CD14-positive monocyte (primary cell): Measurements from ENCODE around the gene EFNA1. TPM values are rescaled to one million over a fixed set of nuclear protein-coding genes. Genes with fewer than 3 reads are reported as not detected.

Experiments used
- DNase-seq, 3 donors: peaks; one replicate each; pipeline ENCODE4 v3.0.0-alpha.2; 2011 to 2022
- H2AFZ ChIP-seq: 2 replicates; pipeline ENCODE4 v1.6.0; 2012; ENCODE audit warnings: mild to moderate bottlenecking, low read depth, low read length, inconsistent platforms; ENCODE audit not compliant: insufficient read depth, poor library complexity, severe bottlenecking
- H3K27ac ChIP-seq, 2 donors: 1 replicate in 1 of 2; 2 replicates in 1 of 2; pipeline ENCODE4 v1.5.1; 2012 to 2013; ENCODE audit warnings: low read length in 2 of 2, control low read depth in 1 of 2, inconsistent platforms in 1 of 2, low read depth in 1 of 2, mild to moderate bottlenecking in 1 of 2
- H3K27me3 ChIP-seq, 2 donors: one replicate each; pipeline versions ENCODE4 v1.6.0 to v1.6.1; 2011 to 2013; ENCODE audit warnings: low read length in 2 of 2; ENCODE audit not compliant: control insufficient read depth in 2 of 2, insufficient read depth in 2 of 2
- H3K36me3 ChIP-seq, 2 donors: replicated peaks in 1 of 2; 1 replicate in 1 of 2; 2 replicates in 1 of 2; pipeline versions ENCODE4 v1.5.1 to v1.6.1; 2012 to 2013; ENCODE audit warnings: low read length in 2 of 2, control low read depth in 1 of 2, inconsistent platforms in 1 of 2, mild to moderate bottlenecking in 1 of 2; ENCODE audit not compliant: insufficient read depth in 2 of 2, control insufficient read depth in 1 of 2
- H3K4me1 ChIP-seq, 2 donors: 1 replicate in 1 of 2; 2 replicates in 1 of 2; pipeline versions ENCODE4 v1.5.1 to v1.6.1; 2012 to 2013; ENCODE audit warnings: low read length in 2 of 2, control low read depth in 1 of 2, inconsistent platforms in 1 of 2, mild to moderate bottlenecking in 1 of 2, moderate library complexity in 1 of 2; ENCODE audit not compliant: insufficient read depth in 2 of 2, control insufficient read depth in 1 of 2
- H3K4me2 ChIP-seq: replicated peaks from 2 replicates; pipeline ENCODE3; 2012; ENCODE audit warnings: low read length, moderate library complexity, mild to moderate bottlenecking; ENCODE audit not compliant: poor library complexity, severe bottlenecking; ENCODE audit errors: extremely low read depth
- H3K4me3 ChIP-seq, 3 experiments: fragments of 200-600 bp in 1 of 3; sonication (generic) in 1 of 3; replicated peaks in 1 of 3; 1 replicate in 2 of 3; 2 replicates in 1 of 3; pipeline ENCODE4 v1.5.1; 2011 to 2013; ENCODE audit warnings: low read length in 3 of 3, mild to moderate bottlenecking in 3 of 3, control low read depth in 2 of 3, low read depth in 2 of 3, inconsistent platforms in 1 of 3, moderate library complexity in 1 of 3
- H3K79me2 ChIP-seq: 2 replicates; pipeline ENCODE4 v1.6.0; 2012; ENCODE audit warnings: mild to moderate bottlenecking, control low read depth, inconsistent platforms, low read length, moderate library complexity; ENCODE audit not compliant: insufficient read depth
- H3K9ac ChIP-seq: 2 replicates; pipeline ENCODE4 v1.6.0; 2017; ENCODE audit warnings: low read length, mild to moderate bottlenecking; ENCODE audit not compliant: insufficient read depth, poor library complexity, severe bottlenecking
- H3K9me3 ChIP-seq, 2 donors: replicated peaks in 1 of 2; 1 replicate in 1 of 2; 2 replicates in 1 of 2; pipeline versions ENCODE4 v1.5.1 to v1.6.1; 2012 to 2013; ENCODE audit warnings: low read length in 2 of 2, control low read depth in 1 of 2; ENCODE audit not compliant: control insufficient read depth in 1 of 2, insufficient read depth in 1 of 2
- H4K20me1 ChIP-seq: 2 replicates; pipeline ENCODE4 v1.6.0; 2012; ENCODE audit warnings: mild to moderate bottlenecking, low read length, control low read depth, moderate library complexity; ENCODE audit not compliant: insufficient read depth
- H3K27ac Mint-ChIP-seq, 7 donors: one replicate each; pipeline ENCODE4 v1.8.0; 2020; ENCODE audit warnings: mild to moderate bottlenecking in 7 of 7, mixed read lengths in 7 of 7, moderate library complexity in 6 of 7, inconsistent platforms in 2 of 7
- H3K27me3 Mint-ChIP-seq, 3 donors: one replicate each; pipeline ENCODE4 v1.8.0; 2021 to 2022; ENCODE audit warnings: low read depth in 3 of 3, mild to moderate bottlenecking in 3 of 3, mixed read lengths in 3 of 3, moderate library complexity in 3 of 3, inconsistent platforms in 1 of 3
- H3K36me3 Mint-ChIP-seq, 2 donors: one replicate each; pipeline ENCODE4 v1.8.0; 2020; ENCODE audit warnings: mixed read lengths in 2 of 2, inconsistent platforms in 1 of 2, mild to moderate bottlenecking in 1 of 2
- H3K4me1 Mint-ChIP-seq: one replicate; pipeline ENCODE4 v1.8.0; 2020; ENCODE audit warnings: mild to moderate bottlenecking, mixed read lengths
- H3K4me3 Mint-ChIP-seq, 2 donors: one replicate each; pipeline ENCODE4 v1.8.0; 2020; ENCODE audit warnings: mild to moderate bottlenecking in 2 of 2, mixed read lengths in 2 of 2, moderate library complexity in 1 of 2
- H3K9me3 Mint-ChIP-seq, 7 donors: one replicate each; pipeline ENCODE4 v1.8.0; 2020 to 2022; ENCODE audit warnings: mixed read lengths in 7 of 7, mild to moderate bottlenecking in 6 of 7, moderate library complexity in 6 of 7, inconsistent platforms in 2 of 7
- WGBS: methylation state at CpG from one replicate; pipeline ENCODE4 v1.1.5; 2013; ENCODE audit warnings: missing lambda C conversion rate; ENCODE audit not compliant: insufficient coverage; 5-methylcytosine and 5-hydroxymethylcytosine counted together
- intact Hi-C, 2 donors: fragments of 100-400 bp; cut with micrococcal nuclease; formaldehyde crosslinking; loops; one replicate each; pipeline versions ENCODE4 v1.15.0 to v1.15.1; 2023
- polyA plus RNA-seq, 3 donors: library from polyadenylated mRNA; depleted of rRNA in 1 of 3; unstranded in 2 of 3; stranded (reverse) in 1 of 3; fragments of 300-500 nt in 2 of 3; fragments of >200 nt in 1 of 3; fragmentation: Illumina TruSeq in 2 of 3; gene quantifications; 1 replicate in 2 of 3; 2 replicates in 1 of 3; pipeline ENCODE4 v1.2.3, GENCODE V29; 2012 to 2021
- TF ChIP-seq, protein P1 (sequence below): fragments of 200-600 bp; IDR thresholded peaks from one replicate; pipeline ENCODE4 v1.8.0; 2022; ENCODE audit warnings: antibody characterized with exemption, mild to moderate bottlenecking

The EFNA1 gene
- polyA plus RNA-seq, 3 donors: 1.2 TPM; not detected in 2

DNA sequence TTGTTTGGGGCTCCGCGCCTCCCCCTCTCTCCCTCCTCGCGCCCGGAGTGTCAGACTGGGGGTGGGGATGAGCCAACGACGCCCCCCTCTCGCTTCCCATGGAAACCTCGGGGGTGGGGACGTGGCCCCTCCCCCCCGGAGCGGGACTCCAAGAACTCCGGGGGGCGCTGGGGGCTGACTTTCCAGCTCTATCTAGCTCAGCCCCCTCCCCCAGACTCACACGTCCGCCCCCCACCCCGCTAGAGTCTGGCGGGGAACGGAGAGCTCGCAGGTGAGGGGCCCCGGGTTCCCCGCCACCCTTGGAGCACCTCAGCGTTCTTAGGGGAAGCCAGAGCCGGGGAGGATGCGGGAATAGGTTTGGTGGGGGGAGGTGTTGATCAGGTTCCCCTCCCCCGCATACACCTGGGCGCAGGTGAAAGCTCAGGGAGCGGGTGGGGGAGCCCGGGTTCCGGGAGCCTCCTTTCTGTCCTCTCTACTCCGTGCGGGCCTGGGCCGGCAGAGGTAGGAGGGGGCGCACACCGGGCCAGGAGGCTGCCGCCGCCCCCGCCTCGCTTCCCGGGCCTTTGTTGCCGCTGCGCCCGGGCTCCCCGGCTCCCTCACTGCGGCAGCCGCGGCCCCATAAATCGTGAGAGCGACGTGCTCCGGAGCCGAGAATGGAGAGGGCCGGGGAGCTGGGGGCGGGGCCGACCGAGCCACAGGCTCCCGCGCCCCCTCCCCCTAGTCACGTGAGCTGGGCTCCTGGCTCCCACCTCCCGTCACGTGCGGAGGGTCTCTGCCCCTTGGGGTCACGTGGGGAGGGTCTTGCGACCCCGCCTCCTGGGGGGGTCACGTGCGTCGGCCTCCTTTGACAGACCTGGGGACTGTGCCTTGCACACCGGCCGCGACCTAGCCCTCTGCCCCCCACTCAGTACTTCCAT lies 47.1 kb upstream of the EFNA1 start:
- H3K9ac ChIP-seq: no peak overlapping the region
- intact Hi-C loops: loop anchor here in 1 of 2 donors (10.0 kb wide), 1 partner anchor 526 kb away; the partner anchor contains the start of gene UBE2Q1
- peak overlapping the region in 1 of 3 experiments; percentile 63 for H3K4me3 ChIP-seq
- H3K9me3 ChIP-seq: peaks cover 0 to 16% of the 10 kb centered on the region in 2 donors
- H3K4me1 ChIP-seq: peaks cover 52 to 63% of the 10 kb centered on the region in 2 donors
- no peak overlapping the region for H3K27ac ChIP-seq
- no peak overlapping the region for H3K27ac Mint-ChIP-seq
- H3K4me1 Mint-ChIP-seq: peaks cover 46% of the 10 kb centered on the region
- H2AFZ ChIP-seq: no peak overlapping the region
- TF ChIP-seq, protein P1, sequence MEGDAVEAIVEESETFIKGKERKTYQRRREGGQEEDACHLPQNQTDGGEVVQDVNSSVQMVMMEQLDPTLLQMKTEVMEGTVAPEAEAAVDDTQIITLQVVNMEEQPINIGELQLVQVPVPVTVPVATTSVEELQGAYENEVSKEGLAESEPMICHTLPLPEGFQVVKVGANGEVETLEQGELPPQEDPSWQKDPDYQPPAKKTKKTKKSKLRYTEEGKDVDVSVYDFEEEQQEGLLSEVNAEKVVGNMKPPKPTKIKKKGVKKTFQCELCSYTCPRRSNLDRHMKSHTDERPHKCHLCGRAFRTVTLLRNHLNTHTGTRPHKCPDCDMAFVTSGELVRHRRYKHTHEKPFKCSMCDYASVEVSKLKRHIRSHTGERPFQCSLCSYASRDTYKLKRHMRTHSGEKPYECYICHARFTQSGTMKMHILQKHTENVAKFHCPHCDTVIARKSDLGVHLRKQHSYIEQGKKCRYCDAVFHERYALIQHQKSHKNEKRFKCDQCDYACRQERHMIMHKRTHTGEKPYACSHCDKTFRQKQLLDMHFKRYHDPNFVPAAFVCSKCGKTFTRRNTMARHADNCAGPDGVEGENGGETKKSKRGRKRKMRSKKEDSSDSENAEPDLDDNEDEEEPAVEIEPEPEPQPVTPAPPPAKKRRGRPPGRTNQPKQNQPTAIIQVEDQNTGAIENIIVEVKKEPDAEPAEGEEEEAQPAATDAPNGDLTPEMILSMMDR: no peak
- DNase-seq: peak in 1 of 3 donors; percentile 1
- no peaks in the 10 kb centered on the region for H3K79me2 ChIP-seq
- peak overlapping the region in 1 of 2 donors; percentile 94 for H3K4me3 Mint-ChIP-seq
- no peaks in the 10 kb centered on the region for H3K36me3 ChIP-seq
- peaks cover 13 to 18% of the 10 kb centered on the region in 2 donors for H3K36me3 Mint-ChIP-seq
- H3K9me3 Mint-ChIP-seq: peaks cover 0 to 41% (median 15%) of the 10 kb centered on the region in 7 donors
- H4K20me1 ChIP-seq: peaks cover 41% of the 10 kb centered on the region
- peak overlapping the region; percentile 77 for H3K4me2 ChIP-seq
- H3K27me3 Mint-ChIP-seq: peaks cover 61 to 78% (median 72%) of the 10 kb centered on the region in 3 donors
- peaks cover 57 to 75% of the 10 kb centered on the region in 2 donors for H3K27me3 ChIP-seq
- 0% methylated on average over 33 of the region's 71 CpGs for WGBS

DNA sequence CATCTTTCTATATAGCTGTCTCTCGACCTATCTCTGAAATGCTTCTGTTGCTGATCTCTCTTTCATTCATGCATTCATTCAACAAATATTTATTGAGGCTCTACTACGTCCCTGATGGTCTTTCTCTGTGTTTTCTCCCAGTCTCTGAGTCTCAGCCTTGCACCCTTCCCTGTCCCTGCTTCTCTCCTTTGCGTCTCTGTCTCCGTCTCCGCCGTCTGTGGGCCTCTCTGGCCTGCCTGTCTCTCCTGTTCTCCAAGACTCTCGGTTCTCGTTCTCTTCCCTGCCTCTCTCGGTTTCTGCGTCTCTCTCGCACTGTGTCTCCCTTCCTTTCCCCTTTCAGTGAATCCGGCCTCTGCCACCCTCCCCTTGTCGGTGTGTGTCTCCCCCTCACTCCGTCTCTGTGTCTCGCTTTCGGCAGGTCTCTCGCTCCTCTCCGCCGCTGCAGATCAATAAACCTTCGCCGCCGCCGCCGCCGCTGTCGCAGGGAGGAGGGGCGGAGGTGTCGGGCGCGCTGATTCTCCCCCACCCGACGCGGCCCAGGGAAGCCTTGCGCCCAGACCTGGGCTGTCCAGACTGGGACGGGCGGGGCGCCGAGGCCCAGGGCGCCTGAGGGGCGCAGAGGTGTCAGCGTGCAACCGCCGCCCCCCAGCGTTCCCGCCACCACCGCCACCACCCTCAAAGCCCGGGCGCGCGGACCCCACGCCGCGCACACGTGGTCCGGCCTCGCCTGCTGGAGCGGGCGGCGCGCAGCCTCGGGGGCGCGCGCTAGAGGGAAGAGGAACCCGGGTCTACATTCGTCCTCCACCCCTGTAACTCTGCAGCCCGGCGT lies 46.0 kb upstream of the EFNA1 start:
- H3K27me3 ChIP-seq: peaks cover 57 to 71% of the 10 kb centered on the region in 2 donors
- H3K4me3 ChIP-seq: peak overlapping the region in 1 of 3 experiments; percentile 63
- no peaks in the 10 kb centered on the region for H3K79me2 ChIP-seq
- Mint-ChIP-seq H3K9me3 (peaks cover 0 to 41% (median 15%) of the 10 kb centered on the region in 7 donors), H3K27me3 (peaks cover 61 to 76% (median 72%) of the 10 kb centered on the region in 3 donors), H3K27ac (no peak overlapping the region), H3K4me3 (peak overlapping the region; percentile 71 to 94), H3K36me3 (peaks cover 13 to 18% of the 10 kb centered on the region in 2 donors), H3K4me1 (peaks cover 53% of the 10 kb centered on the region)
- H2AFZ ChIP-seq: peak overlapping the region; percentile 38
- peak overlapping the region; percentile 77 for H3K4me2 ChIP-seq
- no peak overlapping the region for H3K27ac ChIP-seq
- intact Hi-C loops: loop anchor here in 1 of 2 donors (10.0 kb wide), 1 partner anchor 527 kb away; the partner anchor contains the start of gene UBE2Q1
- 6% methylated on average over 38 of the region's 68 CpGs for WGBS
- H4K20me1 ChIP-seq: peaks cover 49% of the 10 kb centered on the region
- no peak overlapping the region for H3K9ac ChIP-seq
- peaks cover 0 to 16% of the 10 kb centered on the region in 2 donors for H3K9me3 ChIP-seq
- no peak for DNase-seq
- peaks cover 61 to 74% of the 10 kb centered on the region in 2 donors for H3K4me1 ChIP-seq
- H3K36me3 ChIP-seq: no peaks in the 10 kb centered on the region
- TF ChIP-seq, protein P1: no peak
